HEK293T (cell line): ENCODE results near the gene FAM25A.
"Not testable (repeated sequence)": the region's sequence is repeated elsewhere in the genome, so short reads cannot be mapped to it uniquely, and the experiment has no call there.

Source experiments
- CTCF ChIA-PET: fragments of 350-600 bp; formaldehyde crosslinking; extraction: SDS; loops from one replicate; lab custom pipeline; 2021; ENCODE audit warnings: antibody characterized with exemption, inconsistent platforms; lab: Yijun Ruan, JAX
- POLR2A ChIA-PET: fragments of 350-600 bp; formaldehyde crosslinking; extraction: SDS; loops from one replicate; lab custom pipeline; 2020; ENCODE audit warnings: antibody characterized with exemption, inconsistent platforms; lab: Yijun Ruan, JAX
- DNase-seq: peaks from one replicate; pipeline ENCODE4 v3.0.0; 2012; ENCODE audit warnings: mixed read lengths; ENCODE audit errors: extremely low spot score
- ARNT ChIP-seq: fragments of 450-650 bp; IDR thresholded peaks from 2 replicates; pipeline ENCODE4 v1.6.1; 2017; ENCODE audit warnings: mild to moderate bottlenecking
- BHLHE40 ChIP-seq: fragments of 450-650 bp; IDR thresholded peaks from 2 replicates; pipeline ENCODE4 v1.6.1; 2016; ENCODE audit warnings: mild to moderate bottlenecking, moderate library complexity, borderline replicate concordance
- CTBP1 ChIP-seq: fragments of 450-650 bp; IDR thresholded peaks from 2 replicates; pipeline ENCODE4 v1.6.1; 2016; ENCODE audit warnings: borderline replicate concordance
- ELF4 ChIP-seq: fragments of 450-650 bp; IDR thresholded peaks from 2 replicates; pipeline ENCODE4 v1.6.1; 2017; ENCODE audit warnings: antibody characterized with exemption
- FOXA1 ChIP-seq: fragments of 450-650 bp; IDR thresholded peaks from 2 replicates; pipeline ENCODE4 v1.6.1; 2016; ENCODE audit warnings: mild to moderate bottlenecking
- FOXK2 ChIP-seq: fragments of 450-650 bp; IDR thresholded peaks from 2 replicates; pipeline ENCODE4 v1.6.1; 2016; ENCODE audit warnings: mild to moderate bottlenecking
- FOXM1 ChIP-seq: fragments of 450-650 bp; IDR thresholded peaks from 2 replicates; pipeline ENCODE4 v1.6.1; 2017; ENCODE audit warnings: mild to moderate bottlenecking, borderline replicate concordance
- HDGF ChIP-seq: fragments of 450-650 bp; IDR thresholded peaks from 2 replicates; pipeline ENCODE4 v1.6.1; 2017; ENCODE audit warnings: antibody characterized with exemption, borderline replicate concordance
- L3MBTL2 ChIP-seq: fragments of 450-650 bp; conservative IDR thresholded peaks from 2 replicates; pipeline ENCODE4 v1.6.1; 2016; ENCODE audit warnings: mild to moderate bottlenecking
- LEF1 ChIP-seq: fragments of 450-650 bp; IDR thresholded peaks from 2 replicates; pipeline ENCODE4 v1.6.1; 2017; ENCODE audit warnings: mild to moderate bottlenecking, borderline replicate concordance
- NFRKB ChIP-seq: fragments of 450-650 bp; IDR thresholded peaks from 2 replicates; pipeline ENCODE4 v1.6.1; 2016; ENCODE audit warnings: mild to moderate bottlenecking, moderate library complexity
- PKNOX1 ChIP-seq: fragments of 450-650 bp; IDR thresholded peaks from 2 replicates; pipeline ENCODE4 v1.6.1; 2016
- SP1 ChIP-seq: fragments of 450-650 bp; IDR thresholded peaks from 2 replicates; pipeline ENCODE4 v1.6.1; 2017
- SUZ12 ChIP-seq: fragments of 450-650 bp; IDR thresholded peaks from 2 replicates; pipeline ENCODE4 v1.6.1; 2016; ENCODE audit warnings: mild to moderate bottlenecking
- TARDBP ChIP-seq: fragments of 450-650 bp; IDR thresholded peaks from 2 replicates; pipeline ENCODE4 v1.6.1; 2016
- ZNF384 ChIP-seq: fragments of 450-650 bp; IDR thresholded peaks from 2 replicates; pipeline ENCODE4 v1.6.1; 2016

FAM25A gene

GRCh38 chr10:86992929-86993328 is 27.2 kb upstream of the FAM25A start:
- no peak for DNase-seq
- ChIA-PET POLR2A (no interaction called here), CTCF (no interaction called here)
- peak; percentile 50 for TF ChIP-seq PKNOX1
- TF ChIP-seq ARNT: no peak

GRCh38 chr10:86999802-87000403 is 20.2 kb upstream of the FAM25A start:
- CTCF ChIA-PET, POLR2A ChIA-PET, DNase-seq: not testable (repeated sequence)

GRCh38 chr10:87000491-87000890 is 19.6 kb upstream of the FAM25A start:
- no peak for DNase-seq
- ChIA-PET CTCF (no interaction called here), POLR2A (no interaction called here)
- TF ChIP-seq ELF4 (no peak), HDGF (no peak), LEF1 (no peak), FOXK2 (no peak), L3MBTL2 (no peak), NFRKB (no peak), SP1 (no peak), ARNT (no peak), TARDBP (no peak), CTBP1 (no peak), BHLHE40 (no peak), FOXA1 (no peak), SUZ12 (no peak), PKNOX1 (no peak), FOXM1 (no peak), ZNF384 (no peak)

- DNase-seq, POLR2A ChIA-PET, CTCF ChIA-PET: not testable (repeated sequence)
Observed at GRCh38 chr10:87007124-87007523, 13.0 kb upstream of the FAM25A start.

- DNase-seq, POLR2A ChIA-PET, CTCF ChIA-PET: not testable (repeated sequence)
Observed at GRCh38 chr10:87007674-87008073, 12.4 kb upstream of the FAM25A start.

- DNase-seq, CTCF ChIA-PET, POLR2A ChIA-PET: not testable (repeated sequence)
Observed at GRCh38 chr10:87008303-87008702, 11.8 kb upstream of the FAM25A start.

GRCh38 chr10:87009134-87009696 is 10.9 kb upstream of the FAM25A start:
- DNase-seq, POLR2A ChIA-PET, CTCF ChIA-PET: not testable (repeated sequence)

- DNase-seq, CTCF ChIA-PET, POLR2A ChIA-PET: not testable (repeated sequence)
Observed at GRCh38 chr10:87013528-87013927, 6.6 kb upstream of the FAM25A start.

- CTCF ChIA-PET, DNase-seq, POLR2A ChIA-PET: not testable (repeated sequence)
Observed at GRCh38 chr10:87014986-87015716, 4.9 kb upstream of the FAM25A start.

GRCh38 chr10:87018127-87018526 is 2.0 kb upstream of the FAM25A start:
- CTCF ChIA-PET, POLR2A ChIA-PET, DNase-seq: not testable (repeated sequence)

GRCh38 chr10:87019066-87019465 is 1.0 kb upstream of the FAM25A start:
- POLR2A ChIA-PET, CTCF ChIA-PET: not testable (repeated sequence)

GRCh38 chr10:87019504-87019903 is 590 bp upstream of the FAM25A start:
- DNase-seq, POLR2A ChIA-PET, CTCF ChIA-PET: not testable (repeated sequence)

More at GRCh38 chr10:87019066-87019465, 1.0 kb upstream of the FAM25A start:
- not testable (repeated sequence) for DNase-seq

- CTCF ChIA-PET, DNase-seq, POLR2A ChIA-PET: not testable (repeated sequence)
Observed at GRCh38 chr10:87025285-87025958, 5.3 kb downstream of the FAM25A start.
